Fibroblast of mammary gland (primary cell): Measurements from ENCODE around the gene RPN1.

Source experiments
- DNase-seq: peaks from one replicate; pipeline ENCODE4 v3.0.0-alpha.2; 2010; ENCODE audit warnings: low read depth
- H3K4me3 ChIP-seq: 2 replicates; pipeline ENCODE4 v1.5.1; 2011; ENCODE audit warnings: low read depth, mild to moderate bottlenecking, low read length, moderate library complexity; ENCODE audit not compliant: control insufficient read depth
- TF ChIP-seq, protein P1 (sequence below): conservative IDR thresholded peaks from 2 replicates; pipeline ENCODE4 v1.5.1; 2011; ENCODE audit warnings: low read depth, low read length, inconsistent platforms; ENCODE audit not compliant: control insufficient read depth, insufficient read depth

RPN1 gene

DNA sequence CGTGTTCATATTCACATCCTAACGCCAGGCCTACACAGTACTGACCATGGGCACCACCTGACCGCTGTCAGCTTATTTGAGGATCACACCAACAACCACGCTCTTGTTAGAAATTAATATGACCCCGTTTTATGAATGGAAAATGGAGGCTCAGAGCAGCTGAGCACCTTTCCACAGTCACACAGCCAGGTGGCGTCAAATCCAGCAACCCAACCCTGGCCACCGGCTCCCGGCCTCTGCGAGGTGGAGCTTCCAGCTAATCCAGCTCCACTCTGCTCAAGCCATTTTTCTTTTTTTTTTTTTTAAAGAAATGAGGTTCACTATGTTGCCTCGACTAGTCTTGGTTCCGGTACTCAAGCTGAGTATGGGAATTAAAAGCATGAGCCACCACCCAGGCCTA is 41.3 kb downstream of the RPN1 start:
- no peak overlapping the region for H3K4me3 ChIP-seq
- TF ChIP-seq, protein P1, sequence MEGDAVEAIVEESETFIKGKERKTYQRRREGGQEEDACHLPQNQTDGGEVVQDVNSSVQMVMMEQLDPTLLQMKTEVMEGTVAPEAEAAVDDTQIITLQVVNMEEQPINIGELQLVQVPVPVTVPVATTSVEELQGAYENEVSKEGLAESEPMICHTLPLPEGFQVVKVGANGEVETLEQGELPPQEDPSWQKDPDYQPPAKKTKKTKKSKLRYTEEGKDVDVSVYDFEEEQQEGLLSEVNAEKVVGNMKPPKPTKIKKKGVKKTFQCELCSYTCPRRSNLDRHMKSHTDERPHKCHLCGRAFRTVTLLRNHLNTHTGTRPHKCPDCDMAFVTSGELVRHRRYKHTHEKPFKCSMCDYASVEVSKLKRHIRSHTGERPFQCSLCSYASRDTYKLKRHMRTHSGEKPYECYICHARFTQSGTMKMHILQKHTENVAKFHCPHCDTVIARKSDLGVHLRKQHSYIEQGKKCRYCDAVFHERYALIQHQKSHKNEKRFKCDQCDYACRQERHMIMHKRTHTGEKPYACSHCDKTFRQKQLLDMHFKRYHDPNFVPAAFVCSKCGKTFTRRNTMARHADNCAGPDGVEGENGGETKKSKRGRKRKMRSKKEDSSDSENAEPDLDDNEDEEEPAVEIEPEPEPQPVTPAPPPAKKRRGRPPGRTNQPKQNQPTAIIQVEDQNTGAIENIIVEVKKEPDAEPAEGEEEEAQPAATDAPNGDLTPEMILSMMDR, result no peak
- DNase-seq, result no peak

DNA sequence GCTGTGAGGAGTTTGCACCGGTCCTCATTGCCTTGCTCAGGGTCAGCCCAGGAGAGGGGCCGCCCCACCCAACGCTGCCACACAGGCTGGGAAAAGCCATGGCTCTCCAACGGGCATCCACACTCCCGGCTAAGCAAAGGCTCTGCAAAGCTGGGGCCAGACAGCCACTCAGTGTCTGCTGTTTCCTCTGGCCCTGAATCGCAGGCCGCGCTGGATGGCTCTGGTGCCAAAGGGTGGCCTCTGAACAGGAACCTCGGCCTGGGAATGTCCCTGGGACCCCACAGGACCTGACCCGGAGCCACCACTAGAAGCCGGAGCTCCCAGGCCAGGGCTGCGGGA is 42.9 kb downstream of the RPN1 start:
- DNase-seq, result no peak
- TF ChIP-seq, protein P1, result no peak
- peak overlapping the region; percentile 53 for H3K4me3 ChIP-seq

GRCh38 chr3:128606094-128606493 is 44.5 kb downstream of the RPN1 start:
- H3K4me3 ChIP-seq, result no peak overlapping the region
- TF ChIP-seq, protein P1, result no peak
- DNase-seq, result no peak

- H3K4me3 ChIP-seq, result no peak overlapping the region
- DNase-seq, result no peak
- TF ChIP-seq, protein P1, result no peak
These were observed 45.2 kb downstream of the RPN1 start for GRCh38 chr3:128605091-128606046.

DNA sequence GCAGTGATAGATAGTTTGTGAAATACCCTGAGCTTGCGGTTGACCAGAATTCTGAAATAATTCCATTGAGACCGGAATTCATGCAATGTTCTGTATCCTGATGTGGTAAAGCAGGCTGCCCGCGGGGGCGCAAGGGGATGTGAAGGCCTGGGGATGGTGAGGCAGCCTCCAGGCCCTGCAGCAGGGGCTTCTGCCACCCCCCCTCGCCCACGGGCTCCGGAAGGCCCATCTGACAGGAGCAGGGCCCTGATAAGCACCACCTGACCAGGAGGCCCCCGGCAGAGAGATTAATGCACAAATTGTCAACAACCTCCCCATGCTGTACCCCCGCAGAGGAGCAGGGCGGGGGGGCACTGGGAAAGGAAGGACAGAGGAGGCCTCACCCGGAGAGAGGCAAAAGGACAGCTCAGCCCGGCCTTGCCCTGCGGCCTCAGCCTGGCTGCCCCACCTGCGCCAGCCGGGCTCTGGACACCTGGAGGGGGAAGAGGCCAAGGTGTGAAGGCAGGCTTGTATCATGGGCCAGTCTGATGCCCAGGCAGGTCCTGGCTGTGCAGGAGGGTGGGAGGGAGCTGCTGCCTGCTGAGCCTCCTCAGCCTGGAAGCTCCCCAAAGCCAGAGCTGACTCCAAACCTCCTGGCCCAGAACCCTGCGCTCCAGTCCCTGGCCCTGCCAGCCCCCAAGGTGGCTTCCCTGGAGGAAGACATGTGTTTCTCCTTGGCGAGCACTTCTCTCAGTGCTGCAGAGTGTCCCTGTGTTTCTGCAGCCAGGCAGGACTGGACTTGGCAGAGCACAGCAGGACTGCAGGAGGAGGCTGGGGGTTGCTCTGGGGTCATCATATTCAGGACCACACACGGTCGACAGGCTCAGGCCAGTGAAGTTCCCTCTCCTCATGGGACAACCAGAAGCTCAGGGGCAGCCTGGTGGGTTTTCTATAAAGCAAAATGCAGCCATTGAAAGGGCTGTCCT is 46.5 kb downstream of the RPN1 start:
- TF ChIP-seq, protein P1, result no peak
- DNase-seq, result no peak

GRCh38 chr3:128603313-128603712 is 47.3 kb downstream of the RPN1 start:
- TF ChIP-seq, protein P1, result no peak
- DNase-seq, result no peak
- H3K4me3 ChIP-seq, result no peak overlapping the region

More for the DNA sequence above, 46.5 kb downstream of the RPN1 start:
- H3K4me3 ChIP-seq, result no peak overlapping the region
